GM19324 (cell line): ENCODE data around the gene RAB11FIP2.
A peak's percentile ranks its signal among the peaks of the same experiment; 100 is the strongest.
"Not testable (repeated sequence)": the region's sequence is repeated elsewhere in the genome, so short reads cannot be mapped to it uniquely, and the experiment has no call there.

Experiments used
- ATAC-seq: cut with Tn5 transposase; IDR thresholded peaks from one replicate; pipeline ENCODE4 v1.9.1; 2021; ENCODE audit warnings: mild to moderate bottlenecking, moderate library complexity; ENCODE audit not compliant: unreplicated experiment, low FRiP score

Gene RAB11FIP2, protein sequence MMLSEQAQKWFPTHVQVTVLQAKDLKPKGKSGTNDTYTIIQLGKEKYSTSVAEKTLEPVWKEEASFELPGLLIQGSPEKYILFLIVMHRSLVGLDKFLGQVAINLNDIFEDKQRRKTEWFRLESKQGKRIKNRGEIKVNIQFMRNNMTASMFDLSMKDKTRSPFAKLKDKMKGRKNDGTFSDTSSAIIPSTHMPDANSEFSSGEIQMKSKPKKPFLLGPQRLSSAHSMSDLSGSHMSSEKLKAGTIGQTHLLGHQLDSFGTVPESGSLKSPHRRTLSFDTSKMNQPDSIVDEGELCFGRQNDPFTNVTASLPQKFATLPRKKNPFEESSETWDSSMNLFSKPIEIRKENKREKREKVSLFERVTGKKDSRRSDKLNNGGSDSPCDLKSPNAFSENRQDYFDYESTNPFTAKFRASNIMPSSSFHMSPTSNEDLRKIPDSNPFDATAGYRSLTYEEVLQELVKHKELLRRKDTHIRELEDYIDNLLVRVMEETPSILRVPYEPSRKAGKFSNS

GRCh38 chr10:118046395-118047156 lies at the start of gene RAB11FIP2:
RAB11FIP2 (minus strand) TSS chr10:118046941; CDS start chr10:118046163, 778 bp downstream.
- peak; percentile 98 for ATAC-seq

DNA sequence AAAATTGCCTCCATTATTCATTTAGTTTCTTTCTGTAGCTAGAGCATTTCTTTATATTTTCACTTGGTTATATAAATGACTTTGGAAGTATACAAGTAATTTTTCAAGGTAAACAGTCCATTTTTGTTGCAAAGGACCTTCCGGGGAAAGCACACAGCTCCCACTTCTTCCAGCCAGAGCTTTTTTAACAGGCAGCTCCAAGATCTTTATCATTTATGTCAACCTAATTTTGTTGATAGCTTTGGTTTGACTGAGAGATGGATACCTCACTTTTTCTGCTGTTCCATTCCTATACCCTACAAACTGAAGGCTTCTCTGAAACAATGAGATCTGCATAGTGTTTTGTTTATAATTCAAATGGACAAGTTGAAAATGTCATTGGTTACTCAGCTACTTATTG lies 49.3 kb upstream of the RAB11FIP2 start:
- no peak for ATAC-seq

DNA sequence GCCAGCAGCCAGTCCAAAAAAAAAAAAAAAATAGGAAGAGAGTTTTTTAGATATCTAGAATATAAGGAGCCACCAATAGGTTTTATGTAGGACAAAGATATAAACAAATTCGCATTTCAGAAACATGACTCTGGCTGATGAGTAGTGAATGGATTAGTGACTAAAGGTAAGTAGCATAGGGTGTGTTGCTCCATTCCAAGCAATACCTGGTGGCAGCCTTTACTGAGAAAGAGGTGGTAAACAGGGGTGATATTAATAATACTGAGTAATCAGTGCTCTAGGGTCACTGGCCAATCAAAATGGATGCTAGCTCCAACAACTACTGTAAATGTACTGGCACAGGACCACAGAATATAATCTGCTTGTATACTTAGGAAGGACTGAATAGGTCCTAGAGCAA lies 45.5 kb upstream of the RAB11FIP2 start:
- ATAC-seq, result no peak

- no peak for ATAC-seq
Measured at GRCh38 chr10:118080817-118081216, 34.1 kb upstream of the RAB11FIP2 start.

DNA sequence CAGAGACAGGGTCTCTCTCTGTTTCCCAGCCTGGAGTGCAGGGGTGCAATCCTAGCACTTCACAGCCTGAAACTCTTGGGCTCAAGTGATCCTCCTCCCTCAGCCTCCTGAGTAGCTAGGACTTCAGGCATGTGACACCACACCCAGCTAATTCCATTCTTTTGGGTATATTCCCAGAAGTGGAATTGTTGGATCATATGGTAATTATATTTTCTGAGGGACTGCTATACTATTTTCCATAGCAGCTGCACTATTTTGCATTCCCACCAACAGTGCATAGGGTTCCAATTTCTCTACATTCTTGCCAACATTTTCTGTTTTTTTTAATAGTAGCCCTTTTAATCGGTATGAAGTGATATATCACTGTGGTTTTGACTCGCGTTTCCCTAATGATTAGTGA lies 30.0 kb upstream of the RAB11FIP2 start:
- ATAC-seq, result no peak

DNA sequence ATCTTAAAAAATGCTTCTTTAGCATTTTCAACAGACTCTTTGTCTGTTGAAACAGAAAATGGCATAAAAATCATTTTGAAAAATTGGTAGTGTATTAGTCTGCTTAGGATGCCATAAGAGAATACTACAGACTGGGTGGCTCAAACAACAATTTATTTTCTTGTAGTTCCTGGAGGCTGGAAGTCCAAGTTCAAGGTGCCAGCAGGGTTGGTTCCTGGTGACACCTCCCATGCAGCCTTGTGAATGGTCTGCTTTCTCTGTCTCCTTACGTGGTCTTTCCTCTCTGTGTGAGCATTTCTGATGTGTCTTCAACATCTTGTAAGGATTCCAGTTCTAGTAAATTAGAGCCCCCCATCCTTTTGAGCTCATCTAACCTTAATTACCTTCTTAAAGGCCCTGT lies 26.1 kb upstream of the RAB11FIP2 start:
- ATAC-seq, result no peak

DNA sequence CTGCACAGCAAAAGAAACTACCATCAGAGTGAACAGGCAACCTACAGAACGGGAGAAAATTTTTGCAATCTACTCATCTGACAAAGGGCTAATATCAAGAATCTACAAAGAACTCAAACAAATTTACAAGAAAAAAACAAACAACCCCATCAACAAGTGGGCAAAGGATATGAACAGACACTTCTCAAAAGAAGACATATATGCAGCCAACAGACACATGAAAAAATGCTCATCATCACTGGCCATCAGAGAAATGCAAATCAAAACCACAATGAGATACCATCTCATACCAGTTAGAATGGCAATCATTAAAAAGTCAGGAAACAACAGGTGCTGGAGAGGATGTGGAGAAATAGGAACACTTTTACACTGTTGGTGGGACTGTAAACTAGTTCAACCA lies 20.6 kb upstream of the RAB11FIP2 start:
- not testable (repeated sequence) for ATAC-seq

DNA sequence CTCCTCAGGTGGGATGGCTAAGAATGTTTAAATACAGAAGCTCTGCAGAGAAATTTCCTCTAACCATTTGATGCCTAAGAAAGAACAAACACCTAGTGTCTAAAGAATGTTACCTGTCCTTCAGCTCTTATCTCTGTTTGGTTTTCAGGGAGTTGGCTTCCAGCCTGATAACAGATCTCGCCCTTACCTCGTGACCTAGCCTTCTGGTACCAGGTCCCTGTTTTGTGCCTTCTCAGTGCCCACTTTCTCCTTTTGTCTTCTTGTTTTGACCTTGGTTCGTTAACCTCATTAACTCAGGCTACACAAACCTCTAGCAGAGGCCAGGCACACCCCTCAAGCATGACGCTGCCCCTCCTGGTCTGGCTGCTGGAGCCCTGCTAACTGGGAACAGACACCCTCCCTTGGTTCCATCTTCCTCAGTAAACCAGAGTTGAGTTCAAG lies 16.1 kb upstream of the RAB11FIP2 start:
- no peak for ATAC-seq

DNA sequence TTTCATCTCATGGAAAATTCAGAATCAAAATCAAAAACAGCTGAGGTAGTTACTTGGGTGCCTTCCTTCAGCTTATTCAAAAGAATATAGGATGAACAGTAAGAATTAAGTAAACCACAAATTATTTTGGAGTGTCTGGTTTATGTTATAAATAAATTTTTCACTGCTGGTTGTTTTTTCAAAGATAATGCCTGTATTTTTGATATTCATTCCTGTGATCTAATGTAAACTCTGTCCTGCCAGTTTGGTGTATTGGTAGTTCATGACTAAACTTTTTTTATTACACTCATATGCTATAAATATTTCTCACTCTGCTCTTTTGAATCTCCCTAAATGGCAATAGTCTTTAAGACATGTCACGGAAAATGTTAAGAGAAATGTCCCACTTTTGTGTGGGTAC lies 11.6 kb upstream of the RAB11FIP2 start:
- no peak for ATAC-seq

DNA sequence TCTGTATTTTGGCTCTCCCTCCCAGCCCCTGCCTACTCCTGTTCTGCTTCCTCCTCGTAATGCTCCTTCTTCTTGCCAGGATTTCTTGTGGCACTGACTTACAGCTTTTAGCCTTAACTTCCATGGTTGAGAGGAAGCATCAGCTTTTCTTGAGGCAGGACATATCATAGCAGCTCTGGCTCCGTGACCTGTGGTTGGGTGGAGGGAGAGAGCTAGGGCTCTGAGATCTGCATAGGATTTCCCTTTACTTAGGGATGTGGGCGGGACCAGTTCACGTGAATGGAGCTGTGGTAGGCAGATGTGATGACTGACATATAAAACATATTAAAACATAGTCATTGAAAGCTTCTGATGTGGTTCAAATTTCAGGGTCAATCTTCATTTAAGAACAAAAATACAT lies 10.6 kb upstream of the RAB11FIP2 start:
- no peak for ATAC-seq

GRCh38 chr10:118054383-118054782 lies 7.6 kb upstream of the RAB11FIP2 start:
- no peak for ATAC-seq

GRCh38 chr10:118052816-118053215 lies 6.1 kb upstream of the RAB11FIP2 start:
- no peak for ATAC-seq

DNA sequence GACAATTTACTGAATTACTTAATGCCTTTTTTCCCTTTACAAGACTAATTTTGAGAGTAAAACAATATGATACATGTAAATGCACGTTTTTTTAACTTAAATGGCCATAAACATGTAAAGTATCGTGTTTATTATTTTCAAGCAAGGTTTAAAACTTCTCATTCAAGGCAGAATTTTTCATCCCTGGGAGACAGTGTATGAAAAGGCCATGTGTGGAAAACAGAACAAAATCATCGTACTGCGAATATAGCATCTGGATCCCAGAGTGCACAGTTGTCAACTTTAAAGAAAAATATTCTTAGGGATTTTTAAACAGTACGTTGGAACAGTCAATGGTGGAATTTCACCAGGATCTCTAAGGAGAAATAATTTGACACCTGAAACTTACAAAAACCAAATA lies 1.1 kb upstream of the RAB11FIP2 start:
- no peak for ATAC-seq

- no peak for ATAC-seq
Measured at GRCh38 chr10:118047157-118047719, 497 bp upstream of the RAB11FIP2 start.

GRCh38 chr10:118045837-118046394 lies 825 bp downstream of the RAB11FIP2 start:
- ATAC-seq, result no peak

DNA sequence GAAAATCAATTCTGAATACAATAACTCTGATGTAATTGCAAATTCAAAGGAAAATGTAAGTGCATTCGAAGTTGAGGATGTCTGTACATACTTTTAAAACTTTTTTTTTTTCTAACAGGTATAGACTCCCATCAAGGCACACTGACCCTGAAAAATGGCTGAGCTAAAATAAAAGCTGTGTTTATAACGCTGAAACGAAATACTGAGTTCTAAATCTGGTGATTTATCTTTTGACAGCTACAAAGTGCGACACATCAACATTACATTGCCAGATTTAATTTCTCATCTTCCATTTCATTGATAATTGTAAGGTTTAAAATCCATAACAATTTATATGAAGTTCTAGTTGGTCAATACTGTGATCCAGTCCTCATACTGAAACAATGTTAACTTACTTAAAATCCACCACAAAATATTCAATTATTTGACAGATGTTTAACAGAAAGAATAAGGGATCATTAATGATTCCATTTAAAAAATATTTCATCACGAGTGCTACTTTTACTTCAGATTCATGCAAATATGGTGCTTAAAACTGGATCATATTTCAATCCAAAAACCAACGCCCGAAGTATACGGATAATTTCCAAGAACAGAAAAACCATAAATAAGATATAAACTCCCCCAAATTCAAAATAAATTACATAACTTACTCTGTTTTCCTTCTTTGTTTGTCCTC lies 1.4 kb downstream of the RAB11FIP2 start:
- no peak for ATAC-seq

GRCh38 chr10:118042827-118043242 lies 3.9 kb downstream of the RAB11FIP2 start:
- no peak for ATAC-seq

- no peak for ATAC-seq
Measured at GRCh38 chr10:118042336-118042735, 4.4 kb downstream of the RAB11FIP2 start.

DNA sequence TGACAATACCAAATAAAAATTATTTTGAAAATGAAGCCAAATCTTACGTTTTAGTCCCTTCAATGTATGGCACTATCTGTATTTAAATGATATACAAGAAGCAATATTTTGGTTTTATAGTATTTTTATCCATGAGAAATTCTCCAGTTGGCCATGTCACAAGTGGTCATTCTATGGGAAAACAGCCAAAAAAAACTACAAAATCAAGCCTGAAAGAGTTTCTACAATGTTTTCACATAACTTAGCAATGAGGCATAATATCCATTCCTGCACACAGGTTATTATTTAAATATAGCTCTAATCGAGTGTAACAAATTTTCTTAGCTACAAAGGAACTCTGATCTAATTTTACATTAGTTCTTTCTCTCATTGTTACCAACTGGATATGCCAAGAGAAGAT lies 5.4 kb downstream of the RAB11FIP2 start:
- ATAC-seq, result no peak

DNA sequence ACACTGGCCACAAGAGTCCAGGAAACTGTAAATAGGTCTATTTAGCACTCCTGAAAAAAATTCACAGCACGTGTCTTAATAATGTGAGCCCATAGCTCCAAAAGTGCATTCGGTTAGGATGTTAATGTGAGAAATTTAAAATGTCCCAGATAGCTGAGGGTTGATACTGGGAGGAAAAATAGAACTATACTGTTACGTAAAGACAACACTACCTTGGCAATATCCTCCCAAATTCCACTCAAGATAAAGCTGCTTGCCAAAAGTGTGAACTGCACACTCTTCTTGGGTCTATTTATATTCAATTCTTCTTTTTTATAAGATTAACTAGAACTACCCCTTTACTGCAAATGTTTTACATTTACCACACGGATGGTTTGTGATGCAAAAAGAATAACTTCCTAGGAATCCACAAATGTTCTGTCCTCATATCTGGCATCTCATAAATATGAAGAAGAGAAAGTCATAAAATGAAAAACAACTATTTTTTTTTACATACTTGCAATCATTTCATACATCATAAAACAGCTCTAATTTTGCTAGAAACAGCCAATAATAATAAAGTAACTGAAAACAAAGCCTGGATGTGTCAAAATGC lies 10.4 kb downstream of the RAB11FIP2 start:
- no peak for ATAC-seq
